ENCODE data around the gene OGFOD3. TPM values are rescaled to one million over a fixed set of nuclear protein-coding genes. Genes with fewer than 3 reads are reported as not detected.

Gene OGFOD3
- total RNA-seq, 1 donor from 2014 or later: 23.5 TPM

DNA sequence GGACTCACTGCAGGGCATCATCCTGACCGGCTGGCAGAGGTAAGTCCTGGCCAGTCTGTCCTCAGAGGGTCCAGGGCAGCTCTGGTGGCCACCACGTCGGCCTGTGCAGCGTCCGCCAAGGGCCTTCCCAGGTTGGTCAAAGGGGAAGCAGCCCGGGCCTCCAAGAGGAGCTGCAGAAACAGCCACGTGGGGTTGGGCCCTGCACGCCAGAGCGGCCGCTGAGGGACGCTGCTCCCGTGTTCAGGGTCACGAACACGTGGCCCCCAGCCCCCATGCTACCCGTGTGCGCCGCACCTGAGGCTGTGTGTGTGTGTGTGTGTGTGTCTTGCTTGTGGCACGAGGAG is 18.9 kb upstream of the OGFOD3 start:
- intact Hi-C loops (cut with DNase I): no loop called here
- DNase-seq (ENCODE audit: missing footprints) (no peak), ATAC-seq (no peak)

DNA sequence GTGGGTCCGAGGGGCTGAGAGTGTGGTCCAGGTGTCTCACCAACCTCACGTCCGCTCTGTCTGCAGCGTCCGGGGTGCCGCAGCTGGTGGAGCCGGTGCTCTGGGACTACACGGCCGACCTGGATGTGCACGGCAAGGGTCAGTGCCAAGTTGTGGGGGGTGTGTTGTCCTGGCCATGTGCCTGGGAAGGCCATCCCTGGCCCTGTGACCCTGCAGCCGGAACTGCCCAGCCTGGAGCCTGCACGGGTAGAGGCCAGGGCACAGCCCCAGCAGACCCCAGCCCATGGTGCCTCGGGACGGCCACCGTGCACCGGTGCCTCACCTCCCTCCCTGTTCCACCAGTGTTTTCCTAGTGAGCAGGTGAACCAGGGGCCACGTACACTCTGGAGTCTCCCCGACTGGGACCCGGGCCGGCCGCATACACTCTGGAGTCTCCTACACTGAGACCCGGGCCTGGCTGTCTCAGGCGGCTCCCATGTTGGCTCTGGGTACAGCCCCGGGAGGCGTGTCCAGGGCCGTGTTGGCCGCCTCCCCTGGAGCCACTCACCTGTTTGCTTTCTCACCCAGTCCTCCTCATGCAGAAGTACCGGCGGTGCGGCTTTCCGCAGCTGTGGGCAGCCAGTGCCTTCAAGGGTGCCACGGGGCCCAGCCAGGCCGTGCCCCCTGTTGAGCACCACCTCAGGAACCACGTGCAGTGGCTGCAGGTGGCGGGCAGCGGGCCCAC is 18.4 kb upstream of the OGFOD3 start:
- intact Hi-C loops (cut with DNase I): no loop called here
- DNase-seq (ENCODE audit: missing footprints) (no peak), ATAC-seq (no peak)

DNA sequence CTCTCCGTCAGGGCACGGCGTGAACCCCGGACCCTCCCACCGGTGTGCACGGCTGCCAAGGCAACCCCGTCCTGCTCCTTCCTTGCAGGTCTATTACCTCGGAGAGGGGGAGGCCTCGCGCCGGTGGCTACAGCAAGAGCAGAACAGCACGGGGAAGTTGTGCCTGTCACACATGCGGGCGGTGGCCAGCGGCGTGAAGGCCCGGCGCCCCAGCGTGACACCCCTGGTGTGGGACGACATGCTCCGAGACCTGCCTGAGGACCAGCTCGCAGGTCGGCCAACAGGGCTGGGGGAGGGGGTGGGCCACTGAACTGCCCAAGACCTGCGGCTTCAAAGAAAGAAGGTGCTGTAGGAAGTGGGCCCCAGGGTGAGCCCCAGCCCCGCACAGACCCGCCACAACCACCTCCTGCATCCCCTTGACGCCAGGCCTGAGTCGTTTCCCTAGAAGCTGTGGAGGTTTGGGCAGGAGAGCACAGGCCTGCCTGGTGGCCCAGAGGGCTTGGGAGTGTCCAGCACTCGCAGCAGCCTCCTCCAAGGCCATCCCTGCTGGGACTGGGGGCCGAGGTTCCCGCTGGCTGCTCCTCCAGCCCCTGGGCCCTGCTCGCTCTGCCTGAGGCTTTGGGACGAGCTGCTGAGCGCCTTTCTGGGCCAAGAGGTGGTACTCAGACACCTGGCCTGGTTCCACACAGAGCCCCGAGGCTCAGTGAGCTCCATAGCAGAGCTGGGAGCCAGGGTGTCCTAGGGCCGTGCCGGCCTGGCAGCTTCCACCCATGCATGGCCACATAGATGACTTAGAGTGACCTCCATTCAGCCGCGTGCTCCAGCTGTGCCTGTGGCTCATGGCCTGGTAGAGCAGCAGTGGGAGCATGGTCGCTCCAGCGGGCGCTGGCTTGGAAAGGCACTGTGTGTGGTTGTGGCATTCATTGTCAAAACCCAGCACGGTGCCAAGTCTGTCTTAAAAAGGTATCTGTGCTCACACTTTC is 17.5 kb upstream of the OGFOD3 start:
- no peak for DNase-seq (ENCODE audit: missing footprints)
- intact Hi-C loops (cut with DNase I): no loop called here
- ATAC-seq: no peak

DNA sequence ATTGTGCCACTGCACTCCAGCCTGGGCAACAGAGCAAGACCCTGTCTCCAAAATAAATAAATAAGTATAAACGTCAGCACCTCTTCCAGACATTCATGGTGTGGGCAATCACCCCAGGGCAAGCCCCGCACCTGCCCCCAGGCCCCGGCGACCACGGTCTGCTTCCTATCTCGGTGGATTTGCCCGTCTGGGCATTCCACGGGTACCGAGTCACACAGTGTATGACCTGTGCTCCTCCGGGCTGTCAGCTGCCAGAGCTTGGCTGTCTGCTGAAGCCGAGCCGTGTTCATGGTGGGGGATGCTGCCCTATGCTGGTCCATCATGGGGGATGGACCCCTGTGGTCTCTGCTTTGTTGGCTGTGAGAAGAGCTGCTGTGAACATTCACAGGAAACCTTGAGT is 16.7 kb upstream of the OGFOD3 start:
- ATAC-seq (no peak), DNase-seq (ENCODE audit: missing footprints) (no peak)
- intact Hi-C loops (cut with DNase I): no loop called here

DNA sequence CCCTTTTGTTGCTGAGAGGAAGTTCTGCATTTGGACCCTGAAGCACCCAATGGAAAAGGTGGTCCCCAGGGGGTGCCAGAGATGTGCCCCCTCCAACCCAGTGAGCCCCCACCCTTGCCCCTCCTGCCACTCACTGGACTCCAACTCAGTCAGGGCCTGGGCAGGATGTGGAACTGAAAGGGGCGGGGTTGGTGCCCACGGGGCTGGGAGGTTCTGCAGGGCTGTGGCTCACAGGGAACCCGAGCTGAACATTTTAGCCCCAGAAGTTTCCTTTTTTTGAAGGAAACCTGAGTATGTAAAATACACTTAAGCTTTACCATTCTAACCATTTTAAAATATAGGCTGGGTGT is 15.8 kb upstream of the OGFOD3 start:
- DNase-seq (ENCODE audit: missing footprints) (no peak), ATAC-seq (no peak)
- intact Hi-C loops (cut with DNase I): no loop called here

DNA sequence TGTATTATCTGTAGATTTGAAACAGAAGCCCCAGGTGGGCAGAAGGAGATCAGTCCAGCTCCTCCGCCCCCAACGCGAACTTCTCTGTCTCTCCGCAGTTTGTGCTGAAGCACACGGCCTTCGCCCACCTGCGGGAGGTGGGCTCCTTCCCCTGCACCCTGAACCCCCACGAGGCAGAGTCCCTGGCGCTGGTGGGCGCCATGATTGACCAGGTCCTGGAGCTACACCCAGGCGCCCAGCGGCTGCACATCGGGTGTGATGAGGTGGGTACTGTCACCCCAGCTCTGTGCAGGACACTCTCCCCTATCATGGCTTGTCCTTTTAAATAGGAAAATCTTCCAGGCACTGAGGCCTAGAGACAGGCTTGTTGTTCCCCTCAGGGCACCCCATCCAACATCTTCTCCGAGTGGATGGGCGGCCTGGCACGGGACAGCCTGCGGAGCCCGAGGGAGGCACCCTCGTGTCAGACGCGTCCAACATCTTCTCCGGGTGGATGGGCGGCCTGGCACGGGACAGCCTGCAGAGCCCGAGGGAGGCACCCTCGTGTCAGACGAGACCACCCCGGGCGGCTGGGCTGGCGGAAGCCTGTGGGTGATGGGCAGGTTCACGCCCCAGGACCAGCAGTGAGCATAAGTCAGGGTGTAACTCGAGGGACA is 15.3 kb upstream of the OGFOD3 start:
- ATAC-seq: no peak
- intact Hi-C loops (cut with DNase I): no loop called here
- DNase-seq (ENCODE audit: missing footprints): no peak

DNA sequence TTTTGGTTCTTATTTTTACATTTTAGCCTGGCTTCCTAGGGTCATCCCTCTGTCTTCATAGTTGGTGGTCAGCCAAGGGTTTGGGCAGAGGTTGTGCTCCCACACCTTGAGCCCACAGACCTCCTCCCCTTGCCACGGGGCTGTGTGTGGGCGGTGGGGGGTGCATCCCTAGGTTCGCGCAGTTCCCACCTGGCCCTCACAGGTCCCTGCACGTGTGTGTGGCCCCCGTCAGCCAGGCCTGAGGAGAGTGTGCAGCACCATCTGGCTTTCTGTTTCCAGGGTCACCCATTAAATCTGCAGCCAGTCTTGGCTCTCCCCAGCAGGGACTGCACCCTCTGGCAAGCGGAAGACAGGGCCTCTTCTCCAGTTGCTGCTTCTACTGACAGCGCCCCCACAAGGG is 13.6 kb upstream of the OGFOD3 start:
- no peak for ATAC-seq
- intact Hi-C loops (cut with DNase I): no loop called here
- DNase-seq (ENCODE audit: missing footprints): no peak

DNA sequence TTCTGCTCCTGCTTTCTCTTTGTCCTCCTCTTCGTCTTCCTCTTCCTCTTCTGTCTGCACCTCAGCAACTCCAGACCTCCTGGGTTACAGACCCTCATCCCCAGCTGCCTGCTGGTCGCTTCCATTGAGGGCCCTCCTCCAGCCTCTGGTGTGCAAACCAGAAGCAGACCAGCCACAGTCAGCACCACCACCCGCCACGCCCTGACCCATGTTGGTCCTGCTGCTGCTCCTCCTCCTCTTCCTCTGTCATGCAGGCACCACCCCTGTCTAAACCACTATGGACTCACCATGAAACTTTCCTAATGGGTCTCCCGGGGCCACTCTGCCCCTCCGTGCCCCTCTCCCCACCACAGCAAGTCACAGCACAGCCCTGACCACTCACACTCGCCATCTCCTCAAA is 11.4 kb upstream of the OGFOD3 start:
- no peak for DNase-seq (ENCODE audit: missing footprints)
- ATAC-seq: no peak
- intact Hi-C loops (cut with DNase I): no loop called here

DNA sequence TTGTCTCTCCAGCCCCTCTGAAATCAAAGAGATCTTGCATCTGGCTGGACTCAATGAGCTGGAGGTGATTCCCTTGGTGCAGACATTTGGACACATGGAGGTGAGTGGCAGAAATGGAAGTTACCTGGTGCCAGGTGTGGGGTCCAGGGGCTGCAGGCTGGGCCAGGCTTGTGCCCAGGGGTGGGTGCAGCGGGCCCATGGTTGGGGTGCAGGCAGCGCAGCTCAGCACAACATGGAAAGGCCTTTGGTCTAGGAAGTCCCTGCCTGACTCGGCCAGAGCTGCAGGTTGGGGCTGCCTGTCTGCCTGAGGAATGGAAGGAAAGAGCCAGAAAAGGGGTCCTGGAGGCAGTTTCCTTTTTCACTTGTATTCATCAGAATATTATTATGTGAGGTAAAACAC is 10.2 kb upstream of the OGFOD3 start:
- ATAC-seq (no peak), DNase-seq (ENCODE audit: missing footprints) (no peak)
- intact Hi-C loops (cut with DNase I): no loop called here

DNA sequence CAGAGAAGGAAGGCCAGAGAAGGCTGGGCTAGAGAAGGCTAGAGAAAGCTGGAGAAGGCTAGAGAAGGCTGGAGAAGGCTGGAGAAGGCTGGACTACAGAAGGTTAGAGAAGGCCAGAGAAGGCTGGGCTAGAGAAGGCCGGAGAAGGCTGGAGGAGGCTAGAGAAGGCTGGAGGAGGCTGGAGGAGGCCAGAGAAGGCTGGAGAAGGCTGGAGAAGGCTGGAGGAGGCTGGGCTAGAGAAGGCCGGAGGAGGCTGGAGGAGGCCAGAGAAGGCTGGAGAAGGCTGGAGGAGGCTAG is 6.4 kb upstream of the OGFOD3 start:
- no peak for ATAC-seq
- intact Hi-C loops (cut with DNase I): no loop called here
- no peak for DNase-seq (ENCODE audit: missing footprints)

DNA sequence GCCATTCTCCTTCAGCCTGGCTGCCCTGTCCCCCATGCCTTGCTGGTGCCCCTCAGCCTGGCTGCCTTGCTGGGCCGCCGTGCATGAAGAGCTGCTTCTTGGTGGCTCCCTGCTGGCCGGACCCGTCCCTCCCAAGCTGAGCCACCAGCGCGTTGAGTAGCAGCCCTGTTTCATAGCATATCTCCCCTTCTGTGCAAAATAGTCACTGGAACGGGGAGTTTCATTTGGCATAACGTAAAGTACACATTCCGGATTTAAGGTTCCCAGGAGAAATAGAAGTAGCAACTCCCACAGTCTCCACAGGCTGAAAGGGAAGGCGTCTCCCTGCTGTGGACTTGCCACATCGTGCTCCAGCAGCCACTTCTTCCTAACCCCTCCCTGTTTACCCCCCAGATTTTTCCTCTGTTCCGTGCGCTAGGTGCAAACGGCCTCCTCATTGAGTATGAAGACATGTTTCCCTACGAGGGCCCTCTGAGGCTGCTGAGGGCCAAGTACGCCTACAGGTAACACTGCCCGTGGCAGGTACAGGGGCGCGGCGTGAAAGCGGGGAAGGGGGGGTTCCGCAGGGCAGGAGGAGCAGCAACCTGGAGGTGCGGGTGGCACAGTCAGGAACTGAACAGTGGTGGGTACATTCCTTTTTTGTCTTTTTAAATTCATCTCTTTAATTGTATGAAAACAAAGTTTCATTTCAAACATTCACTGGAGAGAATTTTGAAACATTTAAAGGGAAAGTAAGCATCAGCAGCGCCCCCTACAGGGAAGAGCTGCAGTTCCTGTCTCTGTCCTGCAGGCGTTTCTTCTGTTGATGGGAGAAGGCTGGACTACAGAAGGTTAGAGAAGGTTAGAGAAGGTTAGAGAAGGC is 5.8 kb upstream of the OGFOD3 start:
- DNase-seq (ENCODE audit: missing footprints) (no peak), ATAC-seq (peak; percentile 38)
- intact Hi-C loops (cut with DNase I): no loop called here

DNA sequence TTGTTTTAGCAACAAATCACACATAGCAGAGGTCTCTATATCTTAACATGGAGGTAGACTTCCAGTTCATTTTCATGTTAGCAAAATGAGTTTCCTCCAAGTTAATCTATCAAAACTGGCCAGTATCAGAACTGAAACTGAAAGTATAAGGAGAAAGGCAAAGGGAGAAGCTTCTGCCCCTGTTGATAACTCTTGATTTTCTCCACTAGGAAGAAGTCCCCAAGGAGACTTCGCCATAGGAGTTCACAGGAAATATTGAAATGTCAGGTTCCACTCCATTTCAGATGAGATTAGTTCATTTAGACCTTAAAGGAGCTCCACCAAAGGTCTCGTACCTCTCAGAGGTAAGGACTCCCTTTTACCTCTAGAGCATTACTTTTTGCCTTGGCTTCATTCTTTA is 1.2 kb upstream of the OGFOD3 start:
- intact Hi-C loops (cut with DNase I): loop anchor here (5.0 kb wide), 1 partner anchor 33 kb away; the partner anchor contains the start of gene CYBC1
- no peak for ATAC-seq
- no peak for DNase-seq (ENCODE audit: missing footprints)

DNA sequence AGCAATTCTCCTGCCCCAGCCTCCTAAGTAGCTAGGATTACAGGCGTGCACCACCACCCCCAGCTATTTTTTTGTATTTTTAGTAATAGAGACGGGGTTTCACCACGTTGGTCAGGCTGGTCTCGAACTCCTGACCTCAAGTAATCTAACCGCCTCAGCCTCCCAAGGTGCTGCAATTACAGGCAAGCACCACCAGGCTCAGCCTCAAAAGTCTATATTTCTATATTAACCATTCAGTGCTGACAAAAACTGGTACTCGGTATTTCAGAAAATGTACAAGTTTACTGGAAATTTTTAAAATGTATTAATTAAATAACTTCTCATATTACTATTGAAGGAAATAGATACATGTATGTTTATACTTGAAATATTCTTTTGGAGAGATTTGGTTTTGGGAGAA is 1.6 kb downstream of the OGFOD3 start:
- intact Hi-C loops (cut with DNase I): loop anchor here (5.0 kb wide), 1 partner anchor 36 kb away; the partner anchor contains the start of gene CYBC1
- ATAC-seq: no peak
- DNase-seq (ENCODE audit: missing footprints): no peak

DNA sequence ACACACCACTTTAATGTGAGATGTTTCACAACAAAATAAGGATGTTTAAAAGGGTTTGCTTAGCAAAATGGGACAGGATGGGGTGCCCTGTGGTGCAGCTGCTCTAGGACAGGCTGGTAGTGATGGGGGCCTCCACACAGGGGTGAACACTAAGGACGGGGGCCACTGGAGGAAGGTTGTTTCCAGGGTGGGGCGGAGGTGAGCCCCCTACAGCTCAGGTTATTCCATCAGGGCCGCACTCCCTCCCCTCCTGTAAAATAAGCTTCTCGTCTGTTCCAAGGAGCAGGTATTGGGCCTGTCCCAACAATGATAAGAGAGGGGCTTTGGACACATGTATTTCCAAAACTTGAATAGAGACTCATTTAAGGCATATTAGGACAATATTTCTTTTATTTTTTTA is 2.1 kb downstream of the OGFOD3 start:
- DNase-seq (ENCODE audit: missing footprints): no peak
- intact Hi-C loops (cut with DNase I): loop anchor here (5.0 kb wide), 1 partner anchor 36 kb away; the partner anchor contains the start of gene CYBC1
- ATAC-seq: no peak

DNA sequence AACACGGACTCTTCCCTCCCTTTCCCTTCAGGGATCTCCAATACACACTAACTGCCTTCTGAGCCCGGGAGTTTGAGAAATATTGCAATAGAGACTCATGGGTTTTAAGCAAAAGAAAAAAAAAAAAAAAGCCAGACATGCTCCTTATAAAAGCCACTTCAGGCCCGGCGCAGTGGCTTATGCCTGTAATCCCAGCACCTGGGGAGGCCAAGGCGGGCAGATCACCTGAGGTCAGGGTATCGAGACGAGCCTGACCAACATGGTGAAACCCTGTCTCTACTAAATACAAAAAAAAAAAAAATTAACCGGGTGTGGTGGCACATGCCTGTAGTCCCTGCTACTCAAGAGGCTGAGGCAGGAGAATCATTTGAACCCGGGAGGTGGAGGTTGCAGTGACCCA is 2.6 kb downstream of the OGFOD3 start:
- DNase-seq (ENCODE audit: missing footprints): no peak
- no peak for ATAC-seq
- intact Hi-C loops (cut with DNase I): loop anchor here (5.0 kb wide), 1 partner anchor 37 kb away; the partner anchor contains the start of gene CYBC1

DNA sequence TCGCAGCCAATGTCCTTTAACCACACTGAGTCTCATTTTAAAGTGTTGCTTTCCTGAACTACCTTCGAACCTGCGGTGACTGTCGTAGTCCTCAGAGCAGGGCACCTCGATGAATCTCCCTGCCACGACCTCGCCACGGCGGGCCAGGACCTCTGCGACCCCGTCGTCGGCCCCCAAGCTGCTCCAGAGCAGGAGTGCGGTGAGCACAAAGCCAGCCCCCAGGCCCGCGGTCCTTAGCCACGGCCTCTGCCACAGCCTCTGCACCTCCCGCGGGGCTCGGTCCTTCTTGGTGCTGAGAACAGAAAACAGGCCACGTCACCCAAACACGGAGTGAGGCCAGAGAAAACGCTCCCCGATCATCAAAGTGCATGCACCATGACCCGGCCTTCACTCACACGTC is 3.0 kb downstream of the OGFOD3 start:
- DNase-seq (ENCODE audit: missing footprints) (no peak), ATAC-seq (no peak)
- intact Hi-C loops (cut with DNase I): loop anchor here (5.0 kb wide), 1 partner anchor 37 kb away; the partner anchor contains the start of gene CYBC1

DNA sequence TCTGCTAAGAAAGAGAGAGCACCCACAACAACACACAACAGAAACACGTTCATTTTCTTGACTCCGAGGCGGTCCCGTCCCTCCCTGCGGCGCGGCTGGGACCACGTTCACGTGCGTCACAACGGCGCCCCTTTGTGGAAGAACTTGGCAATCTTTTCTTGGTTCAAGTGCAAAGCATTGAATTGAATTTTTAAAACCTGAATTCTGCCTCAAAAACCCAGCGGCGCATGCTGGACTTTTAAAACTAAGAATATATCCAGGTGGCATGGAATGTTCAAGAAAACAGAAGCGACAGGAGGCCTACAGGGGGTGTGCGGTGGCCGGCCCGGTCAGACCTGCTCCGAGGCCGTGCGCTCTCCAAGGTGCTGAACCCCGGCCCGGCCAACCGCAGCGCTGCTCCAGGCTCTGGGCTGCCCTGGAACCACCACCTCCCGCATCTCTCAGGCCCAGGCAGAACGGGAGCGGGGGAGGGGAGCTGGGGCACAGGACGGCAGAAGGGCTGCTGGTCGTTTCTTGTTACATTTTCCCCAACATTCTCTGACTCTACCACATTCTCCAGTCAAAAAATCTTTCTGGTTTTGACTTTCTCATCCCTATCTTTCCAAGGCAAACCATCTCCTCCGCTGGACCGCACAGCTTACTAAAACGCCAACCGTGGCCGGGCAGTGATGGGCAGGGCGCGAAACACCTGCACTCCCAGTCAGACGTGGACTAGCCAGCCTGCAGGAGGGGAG is 3.7 kb downstream of the OGFOD3 start:
- intact Hi-C loops (cut with DNase I): loop anchor here (1.0 to 5.0 kb wide), 2 partner anchors 38 to 62 kb away; partner anchors contain the start of gene CYBC1
- ATAC-seq (peak; percentile 72), DNase-seq (ENCODE audit: missing footprints) (peak; percentile 87)

Measured in Right ventricle myocardium inferior (tissue), 1 donor.